ENCODE results near the gene KRTAP16-1.
"Not testable (repeated sequence)": the region's sequence is repeated elsewhere in the genome, so short reads cannot be mapped to it uniquely, and the experiment has no call there.

The KRTAP16-1 gene

GRCh38 chr17:41308918-41309359 lies at the start of gene KRTAP16-1:
KRTAP16-1 (minus strand) TSS chr17:41309309; CDS start chr17:41309253, 56 bp downstream.
- in situ Hi-C loops (cut with HindIII; ENCODE audit: low pct_ligation_motif_present, low pct_unique_long_range_greater_than_20kb, low sequenced_read_pairs), result no loop called here
- DNase-seq, result no peak

- no peak for DNase-seq
- in situ Hi-C loops (cut with HindIII; ENCODE audit: low pct_ligation_motif_present, low pct_unique_long_range_greater_than_20kb, low sequenced_read_pairs), result no loop called here
Measured at GRCh38 chr17:41354536-41354935, 45.4 kb upstream of the KRTAP16-1 start.

- in situ Hi-C loops (cut with HindIII; ENCODE audit: low pct_ligation_motif_present, low pct_unique_long_range_greater_than_20kb, low sequenced_read_pairs), result no loop called here
- no peak for DNase-seq
Measured at GRCh38 chr17:41352597-41353366, 43.7 kb upstream of the KRTAP16-1 start.

GRCh38 chr17:41351177-41351576 lies 42.1 kb upstream of the KRTAP16-1 start:
- in situ Hi-C loops (cut with HindIII; ENCODE audit: low pct_ligation_motif_present, low pct_unique_long_range_greater_than_20kb, low sequenced_read_pairs), result no loop called here
- no peak for DNase-seq

- DNase-seq; in situ Hi-C loops (cut with HindIII; ENCODE audit: low pct_ligation_motif_present, low pct_unique_long_range_greater_than_20kb, low sequenced_read_pairs): not testable (repeated sequence)
Measured at GRCh38 chr17:41350381-41350878, 41.3 kb upstream of the KRTAP16-1 start, which contains the start of gene KRT33A. KRT33A (minus strand) TSS chr17:41350828; CDS start chr17:41350767, 61 bp downstream.

GRCh38 chr17:41347869-41348760 lies 39.0 kb upstream of the KRTAP16-1 start:
- DNase-seq, result no peak
- in situ Hi-C loops (cut with HindIII; ENCODE audit: low pct_ligation_motif_present, low pct_unique_long_range_greater_than_20kb, low sequenced_read_pairs), result no loop called here

- in situ Hi-C loops (cut with HindIII; ENCODE audit: low pct_ligation_motif_present, low pct_unique_long_range_greater_than_20kb, low sequenced_read_pairs); DNase-seq: not testable (repeated sequence)
Measured at GRCh38 chr17:41346421-41346820, 37.3 kb upstream of the KRTAP16-1 start.

- no peak for DNase-seq
- in situ Hi-C loops (cut with HindIII; ENCODE audit: low pct_ligation_motif_present, low pct_unique_long_range_greater_than_20kb, low sequenced_read_pairs), result no loop called here
Measured at GRCh38 chr17:41345992-41346391, 36.9 kb upstream of the KRTAP16-1 start.

- DNase-seq, result no peak
- in situ Hi-C loops (cut with HindIII; ENCODE audit: low pct_ligation_motif_present, low pct_unique_long_range_greater_than_20kb, low sequenced_read_pairs), result no loop called here
Measured at GRCh38 chr17:41343029-41343428, 33.9 kb upstream of the KRTAP16-1 start.

GRCh38 chr17:41340934-41341861 lies 32.1 kb upstream of the KRTAP16-1 start:
- in situ Hi-C loops (cut with HindIII; ENCODE audit: low pct_ligation_motif_present, low pct_unique_long_range_greater_than_20kb, low sequenced_read_pairs), result no loop called here
- DNase-seq, result no peak

GRCh38 chr17:41340494-41340893 lies 31.4 kb upstream of the KRTAP16-1 start:
- DNase-seq, result no peak
- in situ Hi-C loops (cut with HindIII; ENCODE audit: low pct_ligation_motif_present, low pct_unique_long_range_greater_than_20kb, low sequenced_read_pairs), result no loop called here

- in situ Hi-C loops (cut with HindIII; ENCODE audit: low pct_ligation_motif_present, low pct_unique_long_range_greater_than_20kb, low sequenced_read_pairs), result no loop called here
- DNase-seq, result no peak
Measured at GRCh38 chr17:41339571-41340172, 30.6 kb upstream of the KRTAP16-1 start.

- no peak for DNase-seq
Measured at GRCh38 chr17:41338961-41339485, 29.9 kb upstream of the KRTAP16-1 start.

GRCh38 chr17:41335747-41336146 lies 26.6 kb upstream of the KRTAP16-1 start:
- in situ Hi-C loops (cut with HindIII; ENCODE audit: low pct_ligation_motif_present, low pct_unique_long_range_greater_than_20kb, low sequenced_read_pairs), result no loop called here
- no peak for DNase-seq

More at GRCh38 chr17:41338961-41339485, 29.9 kb upstream of the KRTAP16-1 start:
- in situ Hi-C loops (cut with HindIII; ENCODE audit: low pct_ligation_motif_present, low pct_unique_long_range_greater_than_20kb, low sequenced_read_pairs), result no loop called here

- DNase-seq, result no peak
- in situ Hi-C loops (cut with HindIII; ENCODE audit: low pct_ligation_motif_present, low pct_unique_long_range_greater_than_20kb, low sequenced_read_pairs), result no loop called here
Measured at GRCh38 chr17:41334385-41335305, 25.5 kb upstream of the KRTAP16-1 start.

GRCh38 chr17:41333836-41334235 lies 24.7 kb upstream of the KRTAP16-1 start:
- in situ Hi-C loops (cut with HindIII; ENCODE audit: low pct_ligation_motif_present, low pct_unique_long_range_greater_than_20kb, low sequenced_read_pairs), result no loop called here
- no peak for DNase-seq

- DNase-seq, result no peak
- in situ Hi-C loops (cut with HindIII; ENCODE audit: low pct_ligation_motif_present, low pct_unique_long_range_greater_than_20kb, low sequenced_read_pairs), result no loop called here
Measured at GRCh38 chr17:41333098-41333497, 24.0 kb upstream of the KRTAP16-1 start.
